ENCODE data around the gene EDRF1. TPM values are rescaled to one million over a fixed set of nuclear protein-coding genes. Genes with fewer than 3 reads are reported as not detected.

EDRF1 gene
- total RNA-seq, 4 donors from 2014 or later, result 4.3 to 21.2 (median 15.6) TPM

GRCh38 chr10:125698481-125698998 lies 21.0 kb upstream of the EDRF1 start:
- intact Hi-C loops (cut with DNase I), result no loop called here

GRCh38 chr10:125699562-125700143 lies 19.9 kb upstream of the EDRF1 start:
- Histone ChIP-seq H3K4me1 (peaks cover 0 to 8% (median 2%) of the 10 kb centered on the region in 3 donors), H3K27ac (no peak overlapping the region), H3K4me3 (no peak overlapping the region), H3K36me3 (no peaks in the 10 kb centered on the region), H3K9me3 (no peaks in the 10 kb centered on the region), H3K27me3 (no peaks in the 10 kb centered on the region)
- DNase-seq, result no peak
- intact Hi-C loops (cut with DNase I), result no loop called here
- WGBS, 2 donors, result 77 to 81% methylated on average over 6 of the region's 6 CpGs
- TF ChIP-seq CTCF (IDR thresholded peaks at IDR 0.05) (no peak), POLR2A (IDR thresholded peaks at IDR 0.05) (no peak)

More at GRCh38 chr10:125698481-125698998, 21.0 kb upstream of the EDRF1 start:
- Histone ChIP-seq H3K4me1 (peaks cover 0 to 17% (median 6%) of the 10 kb centered on the region in 3 donors), H3K4me3 (no peak overlapping the region), H3K27ac (no peak overlapping the region), H3K27me3 (no peaks in the 10 kb centered on the region), H3K9me3 (no peaks in the 10 kb centered on the region), H3K36me3 (no peaks in the 10 kb centered on the region)
- TF ChIP-seq CTCF (IDR thresholded peaks at IDR 0.05), result no peak
- TF ChIP-seq POLR2A (IDR thresholded peaks at IDR 0.05), result no peak
- no peak for DNase-seq
- WGBS, 2 donors, result 83 to 87% methylated on average over 8 to 9 of the region's 9 CpGs

GRCh38 chr10:125700355-125700911 lies 19.1 kb upstream of the EDRF1 start:
- Histone ChIP-seq H3K4me3 (no peak overlapping the region), H3K4me1 (no peaks in the 10 kb centered on the region), H3K9me3 (no peaks in the 10 kb centered on the region), H3K27me3 (no peaks in the 10 kb centered on the region), H3K36me3 (no peaks in the 10 kb centered on the region), H3K27ac (no peak overlapping the region)
- intact Hi-C loops (cut with DNase I), result no loop called here
- DNase-seq, result no peak
- TF ChIP-seq POLR2A (IDR thresholded peaks at IDR 0.05), result no peak
- no peak for TF ChIP-seq CTCF (IDR thresholded peaks at IDR 0.05)
- 36 to 42% methylated on average over 3 of the region's 3 CpGs for WGBS, 2 donors

- no peak for TF ChIP-seq CTCF (IDR thresholded peaks at IDR 0.05)
- no peak for TF ChIP-seq POLR2A (IDR thresholded peaks at IDR 0.05)
- Histone ChIP-seq H3K9me3 (peaks cover 0 to 6% (median under 1%) of the 10 kb centered on the region in 3 donors), H3K4me3 (no peak overlapping the region), H3K36me3 (no peaks in the 10 kb centered on the region), H3K4me1 (peaks cover 3 to 8% (median 4%) of the 10 kb centered on the region in 3 donors), H3K27ac (no peak overlapping the region), H3K27me3 (no peaks in the 10 kb centered on the region)
- DNase-seq, result no peak
- WGBS, 2 donors, result 70 to 71% methylated on average over 6 of the region's 6 CpGs
- intact Hi-C loops (cut with DNase I), result no loop called here
Measured at GRCh38 chr10:125707541-125708468, 11.7 kb upstream of the EDRF1 start.

All from esophagus squamous epithelium (tissue), 5 donors.